Measurements from ENCODE around the gene SMIM24. TPM values are rescaled to one million over a fixed set of nuclear protein-coding genes. Genes with fewer than 3 reads are reported as not detected.

SMIM24 gene
- total RNA-seq, 1 experiment from 2014 or later: 1.9 TPM

DNA sequence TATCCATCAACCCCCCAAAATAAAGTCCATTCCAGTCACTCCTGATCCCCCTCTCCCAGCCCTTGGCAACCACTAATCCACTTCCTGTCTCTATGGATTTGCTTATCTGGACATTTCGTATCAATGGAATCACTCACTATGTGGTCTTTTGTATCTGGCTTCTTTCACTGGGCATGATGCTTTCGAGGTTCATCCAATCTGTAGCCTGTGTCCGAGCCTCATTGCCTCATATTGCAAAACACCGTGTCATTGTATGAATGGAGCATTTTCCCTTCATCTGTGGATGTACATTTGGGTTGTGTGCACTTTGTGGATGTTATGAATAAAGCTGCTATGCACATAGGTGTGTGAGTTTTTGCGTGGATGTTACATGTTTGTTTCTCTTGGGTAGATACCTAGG is 24.4 kb upstream of the SMIM24 start:
- Mint-ChIP-seq H3K9me3 (no peaks in the 10 kb centered on the region; a peak in 1 of 5 replicates), H3K4me3 (peak overlapping the region; percentile 50 to 79; a peak in 3 of 5 replicates), H3K4me1 (peaks cover 19 to 41% of the 10 kb centered on the region in 2 experiments), H3K36me3 (ENCODE audit: insufficient read depth in 1 of 3, low read depth in 3 of 3) (peaks cover 6 to 14% (median 11%) of the 10 kb centered on the region in 3 experiments; a peak in 6 of 7 replicates), H3K27me3 (ENCODE audit: low read depth) (no peaks in the 10 kb centered on the region), H3K27ac (peak overlapping the region in 2 of 3 experiments; percentile 33 to 99; a peak in 4 of 7 replicates)
- Histone ChIP-seq H3K56ac (ENCODE audit: insufficient read length, low read depth, low read length) (no peak overlapping the region), H2BK12ac (ENCODE audit: insufficient read length, low read depth, low read length) (no peak overlapping the region), H4K91ac (ENCODE audit: insufficient read length, low read depth, low read length) (no peak overlapping the region), H3K4me2 (ENCODE audit: insufficient read depth, insufficient read length, low read length) (no peak overlapping the region), H3K18ac (ENCODE audit: insufficient read length, low read depth, low read length) (no peak overlapping the region), H3T11ph (ENCODE audit: low read length) (no peak overlapping the region), H3K9me3 (ENCODE audit: control insufficient read depth, low read depth, low read length) (no peaks in the 10 kb centered on the region), H4K5ac (ENCODE audit: insufficient read length, low read depth, low read length) (no peak overlapping the region), H4K8ac (replicated peaks; ENCODE audit: insufficient read length, low read depth, low read length) (no peak overlapping the region), H3K23me2 (ENCODE audit: insufficient read length, low read depth, low read length, poor library complexity, severe bottlenecking) (peaks cover 20% of the 10 kb centered on the region), H3K4ac (ENCODE audit: low read depth, low read length) (no peak overlapping the region), H3K79me1 (ENCODE audit: insufficient read depth, low read depth, low read length, poor library complexity, severe bottlenecking) (no peaks in the 10 kb centered on the region), H3K27ac (ENCODE audit: insufficient read length, low read depth, low read length) (no peak overlapping the region), H2BK15ac (ENCODE audit: low read depth, low read length) (no peak overlapping the region), H2BK5ac (ENCODE audit: insufficient read length, low read length) (no peak overlapping the region), H3K14ac (ENCODE audit: insufficient read depth, low read length) (no peak overlapping the region), H3K79me2 (ENCODE audit: insufficient read depth, low read length) (peaks cover 5% of the 10 kb centered on the region; the same call in 1 of the 2 replicates), H3K9ac (ENCODE audit: extremely low read depth, insufficient read length, low read length) (no peak overlapping the region), H2AK5ac (ENCODE audit: insufficient read length, low read length) (no peak overlapping the region), H2AFZ (ENCODE audit: low read length) (no peak overlapping the region), H3K27me3 (ENCODE audit: insufficient read depth, low read length) (no peaks in the 10 kb centered on the region), H2BK20ac (ENCODE audit: low read depth, low read length, poor library complexity, severe bottlenecking) (no peak overlapping the region), H3K4me1 (ENCODE audit: insufficient read depth, low read length) (no peaks in the 10 kb centered on the region), H2BK120ac (ENCODE audit: low read depth, low read length, poor library complexity, severe bottlenecking) (no peak overlapping the region), H4K20me1 (ENCODE audit: control insufficient read depth, insufficient read depth, insufficient read length) (no peaks in the 10 kb centered on the region), H3K23ac (ENCODE audit: insufficient read length, low read depth, low read length) (no peak overlapping the region)
- TF ChIP-seq, protein P1, sequence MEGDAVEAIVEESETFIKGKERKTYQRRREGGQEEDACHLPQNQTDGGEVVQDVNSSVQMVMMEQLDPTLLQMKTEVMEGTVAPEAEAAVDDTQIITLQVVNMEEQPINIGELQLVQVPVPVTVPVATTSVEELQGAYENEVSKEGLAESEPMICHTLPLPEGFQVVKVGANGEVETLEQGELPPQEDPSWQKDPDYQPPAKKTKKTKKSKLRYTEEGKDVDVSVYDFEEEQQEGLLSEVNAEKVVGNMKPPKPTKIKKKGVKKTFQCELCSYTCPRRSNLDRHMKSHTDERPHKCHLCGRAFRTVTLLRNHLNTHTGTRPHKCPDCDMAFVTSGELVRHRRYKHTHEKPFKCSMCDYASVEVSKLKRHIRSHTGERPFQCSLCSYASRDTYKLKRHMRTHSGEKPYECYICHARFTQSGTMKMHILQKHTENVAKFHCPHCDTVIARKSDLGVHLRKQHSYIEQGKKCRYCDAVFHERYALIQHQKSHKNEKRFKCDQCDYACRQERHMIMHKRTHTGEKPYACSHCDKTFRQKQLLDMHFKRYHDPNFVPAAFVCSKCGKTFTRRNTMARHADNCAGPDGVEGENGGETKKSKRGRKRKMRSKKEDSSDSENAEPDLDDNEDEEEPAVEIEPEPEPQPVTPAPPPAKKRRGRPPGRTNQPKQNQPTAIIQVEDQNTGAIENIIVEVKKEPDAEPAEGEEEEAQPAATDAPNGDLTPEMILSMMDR (conservative IDR thresholded peaks at IDR 0.05): no peak
- no peak for DNase-seq
- WGBS (ENCODE audit: extremely low coverage, insufficient read length, low lambda C conversion rate): no CpG with 5 or more reads among the region's 5 CpGs

Data from H9 (cell line).